GM19328 (cell line): ENCODE measurements around the gene CACNB4.
A peak's percentile ranks its signal among the peaks of the same experiment; 100 is the strongest.

Experiments used
- ATAC-seq: cut with Tn5 transposase; IDR thresholded peaks from one replicate; pipeline ENCODE4 v1.9.1; 2021; ENCODE audit warnings: mild to moderate bottlenecking, moderate library complexity; ENCODE audit not compliant: unreplicated experiment

CACNB4 gene

GRCh38 chr2:151872463-151872862 is 226.4 kb downstream of the CACNB4 start:
- ATAC-seq: no peak

DNA sequence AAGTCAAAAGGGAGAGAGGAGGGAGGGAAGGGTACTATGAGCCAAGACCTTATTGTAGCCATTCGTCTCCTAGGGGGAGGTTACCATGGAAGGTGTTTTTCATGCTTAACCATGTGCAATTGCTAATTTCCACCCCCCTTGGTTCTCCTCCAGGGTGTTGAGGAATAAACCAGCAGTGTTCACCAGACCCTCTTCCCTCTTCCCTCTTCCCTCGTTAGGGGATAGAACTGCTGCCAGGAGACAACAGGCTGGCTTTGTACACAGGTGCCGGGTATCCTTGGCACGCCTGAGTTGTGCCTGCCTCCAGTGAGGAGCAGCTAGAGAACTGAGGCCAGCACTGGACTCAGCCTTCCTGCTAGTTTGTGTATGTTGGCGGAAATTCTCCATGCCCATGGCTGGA is 229.6 kb downstream of the CACNB4 start:
- no peak for ATAC-seq

- ATAC-seq: peak; percentile 96
These were observed 236.1 kb downstream of the CACNB4 start for GRCh38 chr2:151862700-151863099.

- ATAC-seq: no peak
These were observed 237.7 kb downstream of the CACNB4 start for GRCh38 chr2:151861174-151861573.

DNA sequence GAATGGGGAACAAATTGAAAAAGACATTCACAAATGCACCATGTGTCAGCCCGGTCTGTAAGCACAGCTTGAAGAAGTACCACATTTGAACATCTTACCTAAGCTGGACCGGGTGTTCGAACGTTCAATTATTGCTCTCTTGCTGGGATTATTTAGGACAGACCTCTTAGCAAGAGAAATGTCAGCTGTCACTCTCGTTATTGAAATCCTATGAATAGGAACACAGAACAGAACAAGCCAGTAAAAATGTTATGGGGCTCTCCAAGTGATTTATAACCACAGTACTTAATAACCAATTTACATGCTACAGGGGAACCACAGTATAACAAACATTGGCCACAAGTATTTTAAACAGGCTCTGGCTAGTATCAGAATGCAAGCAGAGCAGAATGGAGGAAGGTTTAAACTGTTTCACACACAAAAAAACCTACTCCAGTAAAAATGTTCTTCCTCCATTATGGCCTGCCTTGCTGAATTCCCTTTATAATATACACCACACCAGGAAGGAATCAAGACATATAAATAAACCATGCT is 238.2 kb downstream of the CACNB4 start:
- ATAC-seq: no peak

DNA sequence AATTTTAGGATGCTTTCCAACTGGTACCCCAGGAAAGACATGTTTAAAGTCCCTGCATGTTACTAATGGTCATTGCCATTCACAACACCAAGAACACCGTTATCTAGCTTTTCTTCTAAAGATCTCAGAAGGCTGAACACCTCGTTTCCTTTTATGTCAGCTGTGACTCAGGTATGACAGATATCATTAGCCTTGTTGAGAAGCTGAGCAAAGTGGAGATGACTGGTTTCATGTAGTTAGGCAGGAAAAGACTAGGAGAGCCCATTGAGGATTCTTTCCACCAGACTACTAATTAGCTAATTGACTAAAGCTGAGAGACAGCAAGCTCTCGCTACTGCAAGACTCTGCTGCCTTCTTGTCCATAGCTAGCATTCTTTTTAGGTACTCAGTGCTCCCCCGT is 238.6 kb downstream of the CACNB4 start:
- no peak for ATAC-seq

DNA sequence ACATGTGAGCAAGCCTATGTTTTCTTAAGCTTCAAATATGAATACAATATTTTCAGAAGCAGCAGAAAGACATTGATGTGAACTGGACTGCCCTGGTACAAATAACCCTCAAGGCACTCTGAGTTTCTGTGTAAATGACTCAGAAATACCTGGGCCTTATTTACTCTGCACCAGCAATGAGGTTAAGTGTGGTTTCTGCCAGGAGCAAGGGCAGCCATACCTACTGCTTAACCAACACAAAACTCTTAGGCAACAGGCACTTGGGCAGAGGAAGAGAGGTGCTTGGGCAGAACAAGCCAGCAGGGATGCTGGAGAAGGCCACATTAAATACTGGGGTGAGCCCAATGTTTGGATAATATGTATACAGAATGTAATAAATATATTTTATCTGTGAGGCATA is 241.2 kb downstream of the CACNB4 start:
- ATAC-seq: no peak

DNA sequence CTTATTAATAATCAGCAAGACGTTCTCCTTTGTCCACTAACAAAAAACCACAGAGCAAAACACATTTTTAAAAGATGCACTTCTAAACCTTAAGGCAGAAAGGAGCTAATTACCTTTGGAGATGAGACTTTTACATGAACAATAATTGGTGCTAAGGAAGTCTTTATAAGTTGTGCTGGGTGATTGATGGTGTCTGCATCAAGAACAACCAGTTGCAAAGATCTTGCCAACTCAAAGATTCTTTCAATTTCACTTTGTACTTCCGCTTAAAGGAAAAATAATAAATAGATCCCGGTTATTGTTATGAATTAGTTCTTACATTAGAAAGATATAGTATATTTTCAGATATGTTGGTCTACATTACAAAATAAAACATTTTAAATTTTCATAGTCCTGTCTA is 243.7 kb downstream of the CACNB4 start:
- ATAC-seq: no peak

DNA sequence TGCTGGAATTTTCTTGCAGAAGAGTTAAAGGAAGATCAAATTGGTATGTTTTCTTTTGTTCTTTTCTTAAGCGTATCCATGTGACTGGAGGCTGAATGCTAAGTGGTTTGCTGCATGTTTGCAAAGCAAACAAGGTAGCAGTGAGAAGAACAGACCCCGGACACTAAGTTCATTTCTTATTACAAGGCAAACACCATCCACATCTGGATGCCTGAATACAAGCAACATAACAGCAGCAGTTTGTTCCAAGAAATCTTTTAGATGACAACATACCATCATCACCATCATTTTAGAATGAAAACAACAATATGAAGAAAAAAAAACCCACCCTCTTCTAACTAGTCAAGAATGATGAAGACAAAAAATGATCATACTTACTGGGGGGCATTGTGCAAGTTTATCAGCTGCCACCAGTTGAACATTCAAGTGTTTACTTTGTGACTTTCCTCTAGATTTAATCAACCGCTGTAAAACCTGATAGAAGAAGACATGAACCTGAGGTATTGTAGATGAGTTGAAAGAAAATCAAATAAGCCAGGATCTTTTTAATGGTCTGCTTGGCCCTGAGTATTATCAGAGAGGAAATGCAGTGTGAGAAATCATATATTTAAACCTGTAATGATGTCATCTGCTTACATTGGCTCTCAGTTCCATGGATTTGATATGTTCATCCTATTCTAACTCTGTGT is 245.6 kb downstream of the CACNB4 start:
- ATAC-seq: no peak

DNA sequence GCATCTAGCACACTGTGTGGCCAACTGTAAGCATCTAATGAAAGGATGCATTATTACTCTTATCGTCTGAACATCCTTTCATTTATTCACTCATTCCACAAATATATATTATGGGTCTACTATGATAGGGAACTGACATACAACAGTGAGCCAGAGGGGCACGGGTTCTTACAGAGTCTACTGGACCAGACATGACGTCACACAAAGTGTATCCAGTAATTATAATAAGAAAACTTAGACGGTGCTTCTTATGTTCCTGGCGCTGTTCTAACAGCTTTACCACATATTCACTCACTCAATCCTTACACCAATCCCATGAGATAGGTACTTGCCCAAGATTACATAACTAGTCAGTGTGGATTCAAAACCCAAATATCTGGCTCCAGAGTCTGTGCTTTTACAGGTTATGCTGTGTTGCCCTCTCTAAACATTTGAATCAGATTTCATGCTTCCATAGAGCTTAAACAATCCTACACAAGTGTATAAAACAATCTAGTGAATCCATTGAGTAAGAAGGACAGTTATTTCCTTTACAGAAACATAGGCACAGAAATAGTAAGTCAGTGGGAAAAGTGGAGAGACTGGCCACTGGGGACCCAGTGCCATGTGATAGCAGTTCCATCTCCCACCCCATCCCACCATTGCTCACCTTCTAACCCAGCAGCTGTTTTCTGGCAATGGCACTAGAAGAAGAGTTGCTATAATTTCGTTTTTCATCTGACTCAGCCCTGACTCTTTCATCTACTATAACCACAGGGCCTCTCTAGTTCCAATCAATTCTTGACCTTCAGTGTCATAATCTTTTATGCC is 246.4 kb downstream of the CACNB4 start:
- no peak for ATAC-seq

DNA sequence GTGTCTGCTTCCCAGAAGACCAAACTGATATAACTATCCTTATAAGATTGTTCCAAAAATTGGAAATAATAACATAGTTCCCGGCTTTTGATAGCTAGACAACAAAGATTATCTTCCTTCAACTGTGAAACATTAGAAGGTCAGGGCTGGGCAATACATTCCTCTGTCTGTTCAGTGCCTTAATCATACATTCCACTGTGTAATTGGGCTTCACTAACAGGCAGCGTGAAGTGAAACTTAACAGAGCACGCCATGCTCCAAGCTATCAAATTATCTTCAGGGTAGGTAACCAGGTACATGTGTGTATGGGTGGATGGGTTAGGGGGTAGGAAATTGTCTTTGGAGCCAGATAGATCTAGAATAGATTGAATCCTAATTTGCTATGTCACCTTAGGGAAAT is 247.1 kb downstream of the CACNB4 start:
- no peak for ATAC-seq

GRCh38 chr2:151849413-151850010 is 249.3 kb downstream of the CACNB4 start:
- no peak for ATAC-seq

GRCh38 chr2:151845884-151846283 is 253.0 kb downstream of the CACNB4 start:
- ATAC-seq: no peak

DNA sequence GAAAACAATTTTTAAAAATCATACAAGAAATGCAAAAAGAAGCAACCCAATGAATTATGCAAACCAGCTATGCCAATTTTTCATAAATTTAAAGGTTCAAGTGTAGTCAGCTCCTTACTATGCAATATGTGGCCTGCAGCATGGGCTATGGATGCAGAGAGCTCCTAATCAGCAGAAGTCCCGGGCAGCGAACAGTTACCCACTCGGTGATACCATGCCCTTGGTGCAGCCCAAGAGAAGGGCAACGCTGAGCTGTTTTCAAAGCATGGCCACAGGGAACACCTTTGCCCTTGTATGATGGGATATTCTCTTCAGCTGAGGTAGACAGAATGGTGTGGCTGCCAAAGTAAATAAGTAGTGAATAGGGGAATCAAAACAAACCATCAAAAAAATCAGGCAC is 253.4 kb downstream of the CACNB4 start:
- no peak for ATAC-seq

- no peak for ATAC-seq
These were observed 254.5 kb downstream of the CACNB4 start for GRCh38 chr2:151844211-151844896.

DNA sequence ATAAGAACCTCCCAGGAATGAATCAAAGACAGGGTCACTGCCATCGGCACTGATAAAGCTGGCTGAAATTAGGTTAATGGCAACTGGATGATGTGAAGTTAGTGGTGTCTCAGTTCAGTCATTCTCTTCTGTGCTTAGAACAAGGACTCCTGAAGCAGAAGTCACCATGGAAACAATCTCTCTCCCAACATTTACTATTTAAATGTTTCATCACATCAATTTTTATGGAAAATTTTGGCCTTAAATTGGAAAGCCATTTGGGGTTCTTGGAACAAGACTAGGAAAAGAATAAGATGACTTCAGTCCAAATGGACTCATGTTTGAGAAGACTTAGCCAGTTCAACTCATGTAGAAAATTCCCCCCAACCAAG is 255.2 kb downstream of the CACNB4 start:
- ATAC-seq: no peak

- ATAC-seq: peak; percentile 29
These were observed 255.8 kb downstream of the CACNB4 start for GRCh38 chr2:151842830-151843690.

- ATAC-seq: no peak
These were observed 257.8 kb downstream of the CACNB4 start for GRCh38 chr2:151841047-151841424.

DNA sequence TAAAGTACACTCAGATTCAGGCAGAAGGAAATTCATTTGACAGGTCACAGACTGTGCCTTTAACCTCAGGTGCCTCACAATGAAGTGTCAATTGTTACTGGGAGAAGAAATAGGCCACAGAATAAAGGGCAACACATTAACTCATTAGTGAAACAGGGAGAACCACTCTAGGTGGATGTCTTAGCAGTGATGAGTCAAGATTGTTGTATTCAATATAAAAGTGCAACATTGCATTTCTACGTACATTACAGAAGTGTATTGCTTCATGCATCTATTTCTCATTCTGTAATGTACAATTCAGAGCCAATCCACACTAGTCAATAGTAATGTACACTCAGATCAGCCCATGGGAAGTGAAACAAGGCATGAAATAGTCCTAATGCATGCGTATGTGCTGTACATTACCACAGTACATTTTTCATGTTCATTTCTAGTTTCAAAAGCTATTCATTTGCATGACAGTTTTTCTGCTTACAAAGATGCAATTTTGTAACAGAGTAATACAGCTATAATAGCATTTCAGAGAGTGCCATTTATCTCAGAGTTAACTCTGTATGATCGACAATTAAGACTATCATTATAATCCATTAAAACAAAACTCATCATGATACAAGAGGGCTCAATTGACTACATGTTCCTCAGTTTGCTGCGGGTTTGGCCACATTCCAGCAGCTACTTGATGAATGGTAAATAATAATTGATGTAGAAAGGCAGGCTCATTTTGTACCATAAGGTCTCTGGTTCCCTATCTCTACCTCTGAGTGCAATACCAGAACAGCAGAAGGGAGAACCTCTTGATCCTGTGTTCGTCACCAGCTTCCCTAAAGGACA is 258.4 kb downstream of the CACNB4 start:
- ATAC-seq: peak; percentile 93
